ENCODE data around the gene CLDN22.

CLDN22 gene

GRCh38 chr4:183320211-183321059, at the start of gene CLDN22:
TSS of gene CLDN22 (minus strand) at chr4:183320276. CDS start at chr4:183320218, 58 bp downstream.
- no peak for DNase-seq

GRCh38 chr4:183369073-183369472, 49.0 kb upstream of the CLDN22 start:
- no peak for DNase-seq

- no peak for DNase-seq
Observed at GRCh38 chr4:183366206-183366835, 46.2 kb upstream of the CLDN22 start.

GRCh38 chr4:183364025-183364424, 43.9 kb upstream of the CLDN22 start:
- DNase-seq: no peak

- DNase-seq: no peak
Observed at GRCh38 chr4:183362916-183363542, 43.0 kb upstream of the CLDN22 start.

- no peak for DNase-seq
Observed at GRCh38 chr4:183362036-183362435, 42.0 kb upstream of the CLDN22 start.

GRCh38 chr4:183360161-183360919, 40.3 kb upstream of the CLDN22 start:
- DNase-seq: no peak

- DNase-seq: no peak
Observed at GRCh38 chr4:183358215-183358755, 38.2 kb upstream of the CLDN22 start.

GRCh38 chr4:183356931-183357675, 37.0 kb upstream of the CLDN22 start:
- no peak for DNase-seq

- no peak for DNase-seq
Observed at GRCh38 chr4:183356173-183356830, 36.2 kb upstream of the CLDN22 start.

- no peak for DNase-seq
Observed at GRCh38 chr4:183355405-183355804, 35.3 kb upstream of the CLDN22 start.

GRCh38 chr4:183354219-183354618, 34.1 kb upstream of the CLDN22 start:
- DNase-seq: no peak

- no peak for DNase-seq
Observed at GRCh38 chr4:183353557-183353956, 33.5 kb upstream of the CLDN22 start.

GRCh38 chr4:183352546-183352945, 32.5 kb upstream of the CLDN22 start:
- no peak for DNase-seq

GRCh38 chr4:183350317-183351071, 30.4 kb upstream of the CLDN22 start:
- no peak for DNase-seq

GRCh38 chr4:183349673-183350072, 29.6 kb upstream of the CLDN22 start:
- no peak for DNase-seq

- DNase-seq: no peak
Observed at GRCh38 chr4:183348706-183349659, 28.9 kb upstream of the CLDN22 start.

- DNase-seq: no peak
Observed at GRCh38 chr4:183348136-183348535, 28.1 kb upstream of the CLDN22 start.

- no peak for DNase-seq
Observed at GRCh38 chr4:183347566-183347965, 27.5 kb upstream of the CLDN22 start.

GRCh38 chr4:183347146-183347545, 27.1 kb upstream of the CLDN22 start:
- no peak for DNase-seq

All from NCI-H524 treated with DMSO at 0.1 percent for 48 hours (cell line).